Panc1 (cell line): ENCODE data around the gene PCF11. TPM values are rescaled to one million over a fixed set of nuclear protein-coding genes. Genes with fewer than 3 reads are reported as not detected.

Experiments
- ATAC-seq: fragments of 200-7000 bp; cut with Tn5 transposase; 2 replicates; pipeline ENCODE4 v1.9.1; 2020; ENCODE audit warnings: mild to moderate bottlenecking, moderate library complexity
- BruUV-seq: library from RNA; stranded (reverse); fragments of 400-500 nt; replicated peaks from 2 replicates; lab custom pipeline; 2021; lab: Mats Ljungman, UMichigan
- CTCF ChIA-PET: fragments of 300-600 bp; sonication (Branson Sonifier 250); formaldehyde crosslinking; loops from one replicate; lab custom pipeline; 2022; ENCODE audit warnings: antibody characterized with exemption; lab: Charles Lee
- POLR2A ChIA-PET: fragments of 300-600 bp; sonication (Branson Sonifier 250); formaldehyde crosslinking; loops from one replicate; lab custom pipeline; 2022; ENCODE audit warnings: antibody characterized with exemption; lab: Charles Lee
- DNase-seq: peaks from one replicate; pipeline ENCODE4 v3.0.0-alpha.2; 2010; ENCODE audit warnings: low read depth, low spot score
- H3K27ac ChIP-seq: 2 replicates; pipeline ENCODE4 v1.5.1; 2011; ENCODE audit warnings: mild to moderate bottlenecking, low read length, inconsistent platforms
- H3K27me3 ChIP-seq: fragments of 200-500 bp; sonication (Bioruptor generic); 2 replicates; pipeline ENCODE4 v1.6.0; 2014; ENCODE audit warnings: low read length, inconsistent platforms; ENCODE audit not compliant: control insufficient read depth, insufficient read depth
- H3K36me3 ChIP-seq: fragments of 200-500 bp; sonication (Bioruptor generic); 2 replicates; pipeline ENCODE4 v1.5.1; 2014; ENCODE audit warnings: inconsistent platforms, mild to moderate bottlenecking, low read length, moderate library complexity; ENCODE audit not compliant: control insufficient read depth, insufficient read depth
- H3K4me1 ChIP-seq: 2 replicates; pipeline ENCODE4 v1.5.1; 2011; ENCODE audit warnings: inconsistent platforms, mild to moderate bottlenecking, low read length, moderate library complexity; ENCODE audit not compliant: control insufficient read depth, insufficient read depth
- H3K4me3 ChIP-seq, 2 experiments: 2 replicates each; pipeline ENCODE4 v1.5.1; 2011 to 2012; ENCODE audit warnings: low read depth in 2 of 2, low read length in 2 of 2, mild to moderate bottlenecking in 2 of 2, inconsistent platforms in 1 of 2, moderate library complexity in 1 of 2
- H3K9me3 ChIP-seq: fragments of 200-500 bp; sonication (Bioruptor generic); 2 replicates; pipeline ENCODE4 v1.5.1; 2014; ENCODE audit warnings: low read depth, mild to moderate bottlenecking, inconsistent platforms, low read length, moderate library complexity; ENCODE audit not compliant: control insufficient read depth, insufficient read depth
- CTCF ChIP-seq: fragments of 450-650 bp; IDR thresholded peaks from 2 replicates; pipeline ENCODE4 v1.5.1; 2017; ENCODE audit warnings: mild to moderate bottlenecking
- POLR2AphosphoS5 ChIP-seq: IDR thresholded peaks from 2 replicates; pipeline ENCODE4 v1.6.1; 2012; ENCODE audit warnings: mild to moderate bottlenecking, low read depth, low read length, moderate library complexity
- REST ChIP-seq, 2 experiments: IDR thresholded peaks; 2 replicates each; pipeline ENCODE4 v1.6.1; 2011 to 2012; ENCODE audit warnings: low read depth in 2 of 2, control low read depth in 1 of 2, low read length in 1 of 2, mild to moderate bottlenecking in 1 of 2, moderate library complexity in 1 of 2; ENCODE audit not compliant: insufficient read depth in 1 of 2
- SIN3A ChIP-seq: IDR thresholded peaks from 2 replicates; pipeline ENCODE4 v1.6.1; 2012; ENCODE audit warnings: low read depth, mild to moderate bottlenecking, low read length, moderate library complexity, borderline replicate concordance; ENCODE audit not compliant: insufficient read depth
- TCF7L2 ChIP-seq: IDR thresholded peaks from 2 replicates; pipeline ENCODE4 v1.6.1; 2011; ENCODE audit warnings: mild to moderate bottlenecking, low read depth, low read length, inconsistent platforms
- in situ Hi-C: cut with HindIII; loops from 2 replicates; pipeline ENCODE4 v1.10.0; 2016; ENCODE audit warnings: low sequenced_read_pairs, low pct_unique_long_range_greater_than_20kb
- intact Hi-C: fragments of 100-400 bp; cut with micrococcal nuclease; formaldehyde crosslinking; loops from one replicate; pipeline ENCODE4 v1.10.0; 2022; ENCODE audit not compliant: unreplicated experiment
- total RNA-seq: library from RNA; stranded (reverse); gene quantifications from one replicate; pipeline ENCODE4 v1.2.1, GENCODE V29; 2021; ENCODE audit not compliant: unreplicated experiment

The PCF11 gene
- total RNA-seq, 1 experiment from 2014 or later, result 56.6 TPM

- Histone ChIP-seq H3K27ac (peak overlapping the region; percentile 95), H3K4me3 (peak overlapping the region; percentile 84 to 95), H3K27me3 (no peaks in the 10 kb centered on the region), H3K9me3 (no peaks in the 10 kb centered on the region), H3K4me1 (peaks cover 23% of the 10 kb centered on the region), H3K36me3 (peaks cover 43% of the 10 kb centered on the region)
- CTCF ChIA-PET, result interaction anchor here (0.5 to 0.6 kb wide), 2 partner anchors 151 to 563 kb away, joined by 3 read pairs; no protein-coding TSS in a partner anchor
- POLR2A ChIA-PET, result interaction anchor here (0.6 to 1.2 kb wide), 3 partner anchors 31 to 258 kb away, joined by 3 to 6 read pairs (median 3); partner anchors contain the start of gene PRCP
- BruUV-seq, result no TSS peak
- in situ Hi-C loops, result no loop called here
- DNase-seq (no peak), ATAC-seq (no peak)
- intact Hi-C loops, result loop anchor here (5.0 to 10.0 kb wide), 3 partner anchors 72 to 254 kb away; partner anchors contain the start of genes DDIAS, PRCP and RAB30
- TF ChIP-seq SIN3A, result no peak
- no peak for TF ChIP-seq POLR2AphosphoS5
- TF ChIP-seq TCF7L2, result no peak
- no peak for TF ChIP-seq REST (IDR thresholded peaks at IDR 0.05; ENCODE audit: insufficient read depth in 1 of 2, low read depth in 2 of 2, low read length in 1 of 2)
Measured at GRCh38 chr11:83158965-83159901, 2.3 kb downstream of the PCF11 start.

GRCh38 chr11:83159902-83160865 lies 3.3 kb downstream of the PCF11 start:
- ChIA-PET CTCF (interaction anchor here (0.6 kb wide), 1 partner anchor 152 kb away, joined by 3 read pairs; no protein-coding TSS in a partner anchor), POLR2A (interaction anchor here (0.7 to 1.2 kb wide), 2 partner anchors 39 to 259 kb away, joined by 3 to 22 read pairs; partner anchors contain the start of gene PRCP)
- no peaks in the 10 kb centered on the region for H3K9me3 ChIP-seq
- peak overlapping the region; percentile 84 to 95 for H3K4me3 ChIP-seq
- TF ChIP-seq REST (IDR thresholded peaks at IDR 0.05; ENCODE audit: insufficient read depth in 1 of 2, low read depth in 2 of 2, low read length in 1 of 2), result no peak
- TF ChIP-seq SIN3A, result no peak
- TF ChIP-seq CTCF, result no peak
- TF ChIP-seq POLR2AphosphoS5, result peak; percentile 41
- no TSS peak for BruUV-seq
- in situ Hi-C loops (no loop called here), intact Hi-C loops (loop anchor here (5.0 to 10.0 kb wide), 3 partner anchors 73 to 255 kb away; partner anchors contain the start of genes DDIAS, PRCP and RAB30)
- DNase-seq, result no peak
- peaks cover 51% of the 10 kb centered on the region for H3K36me3 ChIP-seq
- H3K27me3 ChIP-seq, result no peaks in the 10 kb centered on the region
- H3K4me1 ChIP-seq, result peaks cover 23% of the 10 kb centered on the region
- ATAC-seq, result no peak
- peak overlapping the region; percentile 95 for H3K27ac ChIP-seq
